ENCODE results near the gene EMC7.

DNA sequence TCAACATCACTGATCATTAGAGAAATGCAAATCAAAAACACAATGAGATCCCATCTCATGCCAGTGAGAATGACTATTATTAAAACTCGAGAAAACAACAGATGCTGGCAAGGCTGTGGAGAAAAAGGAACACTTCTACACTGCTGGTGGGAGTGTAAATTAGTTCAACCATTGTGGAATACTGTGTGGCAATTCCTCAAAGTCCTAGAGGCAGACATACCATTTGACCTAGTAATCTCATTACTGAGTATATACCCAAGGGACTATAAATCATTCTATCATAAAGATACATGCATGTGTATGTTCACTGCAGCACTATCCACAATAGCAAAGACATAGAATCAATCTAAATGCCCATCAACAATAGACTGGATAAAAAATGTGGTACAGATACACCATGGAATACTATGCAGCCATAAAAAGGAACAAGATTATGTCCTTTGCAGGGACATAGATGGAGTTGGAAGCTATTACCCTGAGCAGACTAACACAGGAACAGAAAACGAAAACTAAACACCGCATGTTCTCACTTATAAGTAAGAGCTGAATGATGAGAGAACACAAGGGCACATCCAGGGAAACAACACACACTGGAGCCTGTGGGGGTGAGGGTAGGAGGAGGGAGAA, 47.5 kb downstream of the EMC7 start:
- TF ChIP-seq, protein P1, sequence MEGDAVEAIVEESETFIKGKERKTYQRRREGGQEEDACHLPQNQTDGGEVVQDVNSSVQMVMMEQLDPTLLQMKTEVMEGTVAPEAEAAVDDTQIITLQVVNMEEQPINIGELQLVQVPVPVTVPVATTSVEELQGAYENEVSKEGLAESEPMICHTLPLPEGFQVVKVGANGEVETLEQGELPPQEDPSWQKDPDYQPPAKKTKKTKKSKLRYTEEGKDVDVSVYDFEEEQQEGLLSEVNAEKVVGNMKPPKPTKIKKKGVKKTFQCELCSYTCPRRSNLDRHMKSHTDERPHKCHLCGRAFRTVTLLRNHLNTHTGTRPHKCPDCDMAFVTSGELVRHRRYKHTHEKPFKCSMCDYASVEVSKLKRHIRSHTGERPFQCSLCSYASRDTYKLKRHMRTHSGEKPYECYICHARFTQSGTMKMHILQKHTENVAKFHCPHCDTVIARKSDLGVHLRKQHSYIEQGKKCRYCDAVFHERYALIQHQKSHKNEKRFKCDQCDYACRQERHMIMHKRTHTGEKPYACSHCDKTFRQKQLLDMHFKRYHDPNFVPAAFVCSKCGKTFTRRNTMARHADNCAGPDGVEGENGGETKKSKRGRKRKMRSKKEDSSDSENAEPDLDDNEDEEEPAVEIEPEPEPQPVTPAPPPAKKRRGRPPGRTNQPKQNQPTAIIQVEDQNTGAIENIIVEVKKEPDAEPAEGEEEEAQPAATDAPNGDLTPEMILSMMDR (IDR thresholded peaks at IDR 0.05), result no peak
- no peak for TF ChIP-seq POLR2A (IDR thresholded peaks at IDR 0.05)
